SK-N-SH (cell line): ENCODE results near the gene FAM163A. TPM values are rescaled to one million over a fixed set of nuclear protein-coding genes. Genes with fewer than 3 reads are reported as not detected.
"Not testable (repeated sequence)": the region's sequence is repeated elsewhere in the genome, so short reads cannot be mapped to it uniquely, and the experiment has no call there.

ENCODE experiments used
- CTCF ChIA-PET: fragments of 300-600, 350-600 bp; formaldehyde crosslinking; extraction: SDS; loops from one replicate; lab custom pipeline; 2021; lab: Yijun Ruan, JAX
- POLR2A ChIA-PET: fragments of 350-600 bp; sonication (Branson Sonifier 250); formaldehyde crosslinking; extraction: SDS; loops from one replicate; lab custom pipeline; 2020; ENCODE audit warnings: antibody characterized with exemption, inconsistent platforms; lab: Yijun Ruan, JAX
- DNase-seq: peaks from one replicate; pipeline ENCODE4 v3.0.0; 2012
- H2AFZ ChIP-seq: fragments of 200-600 bp; sonication (generic); 2 replicates; pipeline ENCODE4 v1.8.1; 2016; ENCODE audit warnings: antibody characterized with exemption, mild to moderate bottlenecking, low read depth
- H3F3A ChIP-seq: fragments of 200-600 bp; sonication (generic); replicated peaks from 2 replicates; pipeline ENCODE3; 2016; ENCODE audit warnings: antibody characterized with exemption, mild to moderate bottlenecking; ENCODE audit not compliant: insufficient read depth
- H3K27ac ChIP-seq, 2 experiments: fragments of 200-500 bp in 1 of 2; fragments of 200-600 bp in 1 of 2; sonication (Bioruptor generic) in 1 of 2; sonication (generic), shearing (Covaris generic) in 1 of 2; 2 replicates each; pipeline versions ENCODE4 v1.5.1 to v1.6.1; 2014 to 2016; ENCODE audit warnings: low read depth in 2 of 2, inconsistent platforms in 1 of 2, low read length in 1 of 2, mild to moderate bottlenecking in 1 of 2, mixed read lengths in 1 of 2
- H3K27me3 ChIP-seq: fragments of 200-600 bp; sonication (generic), shearing (Covaris generic); 2 replicates; pipeline ENCODE4 v1.6.1; 2016; ENCODE audit warnings: mixed run types; ENCODE audit not compliant: insufficient read depth
- H3K36me3 ChIP-seq, 2 experiments: fragments of 200-500 bp in 1 of 2; fragments of 200-600 bp in 1 of 2; sonication (Bioruptor generic) in 1 of 2; sonication (generic) in 1 of 2; replicated peaks in 1 of 2; 2 replicates each; pipeline versions ENCODE3 to v1.5.1; 2014 to 2016; ENCODE audit warnings: low read length in 1 of 2, mild to moderate bottlenecking in 1 of 2; ENCODE audit not compliant: insufficient read depth in 2 of 2, control insufficient read depth in 1 of 2
- H3K4me1 ChIP-seq, 2 experiments: fragments of 200-500 bp in 1 of 2; fragments of 200-600 bp in 1 of 2; sonication (Bioruptor generic) in 1 of 2; sonication (generic), shearing (Covaris generic) in 1 of 2; 2 replicates each; pipeline versions ENCODE4 v1.5.1 to v1.6.1; 2014 to 2016; ENCODE audit warnings: low read depth in 1 of 2, low read length in 1 of 2, mixed run types in 1 of 2; ENCODE audit not compliant: insufficient read depth in 2 of 2, control insufficient read depth in 1 of 2
- H3K4me2 ChIP-seq: fragments of 200-600 bp; sonication (generic), shearing (Covaris generic); 2 replicates; pipeline ENCODE4 v1.6.1; 2017; ENCODE audit warnings: mixed run types
- H3K4me3 ChIP-seq, 2 experiments: fragments of 200-500 bp in 1 of 2; fragments of 200-600 bp in 1 of 2; sonication (Bioruptor generic) in 1 of 2; sonication (generic), shearing (Covaris generic) in 1 of 2; 2 replicates each; pipeline versions ENCODE4 v1.5.1 to v1.8.1; 2014 to 2016; ENCODE audit warnings: low read depth in 2 of 2, inconsistent platforms in 1 of 2, low read length in 1 of 2, mild to moderate bottlenecking in 1 of 2, mixed read lengths in 1 of 2, moderate library complexity in 1 of 2
- H3K79me2 ChIP-seq: fragments of 200-600 bp; sonication (generic); 2 replicates; pipeline ENCODE4 v1.8.1; 2017; ENCODE audit warnings: mild to moderate bottlenecking; ENCODE audit not compliant: insufficient read depth
- H3K9ac ChIP-seq: fragments of 200-600 bp; sonication (generic); 2 replicates; pipeline ENCODE4 v1.6.1; 2017; ENCODE audit warnings: mixed run types
- H3K9me2 ChIP-seq: fragments of 200-600 bp; sonication (generic); 2 replicates; pipeline ENCODE4 v1.6.1; 2017; ENCODE audit warnings: mixed run types
- H3K9me3 ChIP-seq: fragments of 200-600 bp; sonication (generic); 2 replicates; pipeline ENCODE4 v1.6.1; 2017; ENCODE audit warnings: mixed run types, mild to moderate bottlenecking, moderate library complexity
- H4K20me1 ChIP-seq: fragments of 200-600 bp; sonication (generic); 2 replicates; pipeline ENCODE4 v1.6.1; 2017; ENCODE audit warnings: mild to moderate bottlenecking, mixed run types; ENCODE audit not compliant: insufficient read depth
- FOXM1 ChIP-seq: IDR thresholded peaks from 2 replicates; pipeline ENCODE4 v1.4.0; 2012; ENCODE audit warnings: low read depth, mild to moderate bottlenecking
- JUND ChIP-seq: IDR thresholded peaks from 2 replicates; pipeline ENCODE4 v1.4.0; 2012
- MEF2A ChIP-seq: IDR thresholded peaks from 2 replicates; pipeline ENCODE4 v1.4.0; 2012; ENCODE audit warnings: low read depth, borderline replicate concordance
- MXI1 ChIP-seq: IDR thresholded peaks from 2 replicates; pipeline ENCODE4 v1.6.1; 2012; ENCODE audit warnings: mild to moderate bottlenecking, low read depth, low read length, improper control_type of control experiment
- NFIC ChIP-seq: IDR thresholded peaks from 2 replicates; pipeline ENCODE4 v1.4.0; 2012; ENCODE audit warnings: borderline replicate concordance
- RCOR1 ChIP-seq: fragments of 150-350 bp; IDR thresholded peaks from 2 replicates; pipeline ENCODE4 v1.6.1; 2017; ENCODE audit warnings: antibody characterized with exemption, low read length
- TAF1 ChIP-seq: IDR thresholded peaks from 2 replicates; pipeline ENCODE4 v1.6.1; 2012; ENCODE audit warnings: low read depth, mild to moderate bottlenecking, low read length, moderate library complexity, borderline replicate concordance
- YY1 ChIP-seq: IDR thresholded peaks from 2 replicates; pipeline ENCODE4 v1.4.0; 2012; ENCODE audit warnings: low read depth, mild to moderate bottlenecking
- WGBS: methylation state at CpG from one replicate; pipeline ENCODE4 v1.1.6; 2017; ENCODE audit warnings: low lambda C conversion rate; 5-methylcytosine and 5-hydroxymethylcytosine counted together
- polyA plus RNA-seq, 3 experiments: library from polyadenylated mRNA; depleted of rRNA; stranded (reverse); fragments of >200 nt; gene quantifications; 2 replicates each; pipeline ENCODE4 v1.2.3, GENCODE V29; 2012
- TF ChIP-seq, protein P1 (sequence below): IDR thresholded peaks from 2 replicates; pipeline ENCODE4 v1.4.0; 2012; ENCODE audit warnings: low read depth

FAM163A gene
- polyA plus RNA-seq, 1 of the 3 experiments (the other 2 are of a cell fraction): 0.43 TPM

DNA sequence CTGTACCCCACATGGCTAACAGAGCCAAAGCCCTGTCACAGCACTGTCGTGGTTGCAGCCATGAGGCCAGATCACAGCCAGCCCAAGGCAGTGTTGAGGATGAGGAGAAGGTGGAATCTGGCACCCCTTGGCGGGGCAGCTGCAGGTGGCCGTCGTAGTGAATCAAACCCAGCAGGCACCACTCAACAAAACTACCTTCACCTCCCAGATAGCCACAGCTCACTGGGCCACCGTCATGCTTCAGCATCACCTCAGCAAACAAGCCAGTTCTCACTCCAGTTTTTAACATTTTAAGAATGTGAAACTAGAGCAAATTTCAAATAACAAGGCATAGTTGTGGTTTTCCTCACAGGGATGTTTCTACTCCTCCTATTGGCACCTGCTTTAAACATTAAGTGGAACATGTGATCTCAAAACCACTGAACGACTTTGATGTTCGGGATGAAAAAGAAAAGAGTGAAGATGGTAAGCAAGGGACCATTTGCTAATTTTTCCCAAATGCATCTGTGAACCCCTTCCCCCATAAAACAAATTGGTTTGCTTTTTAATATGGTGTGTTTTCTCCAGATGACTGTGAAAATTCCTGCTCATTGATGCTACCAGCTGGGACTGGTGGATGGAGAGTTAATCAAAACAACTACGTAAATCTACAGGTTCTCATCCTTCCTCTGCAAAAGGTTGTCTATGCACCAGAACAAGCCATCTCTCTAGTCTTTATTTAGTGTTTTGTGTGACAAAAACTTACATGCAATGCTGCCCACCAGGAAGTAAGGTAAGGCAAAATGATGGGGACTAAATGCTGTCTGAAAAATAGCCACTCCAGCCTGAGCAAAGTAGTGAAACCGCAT, 89.0 kb downstream of the FAM163A start:
- WGBS: 88% methylated on average over 6 of the region's 9 CpGs
- H3K9me2 ChIP-seq: no peaks in the 10 kb centered on the region
- no peak overlapping the region for H3K4me2 ChIP-seq
- ChIA-PET CTCF (interaction anchor here (1.0 to 3.3 kb wide), 4 partner anchors 13 to 126 kb away, joined by 3 to 17 read pairs (median 4); no protein-coding TSS in a partner anchor), POLR2A (no interaction called here)
- peaks cover 0 to 4% of the 10 kb centered on the region in 2 experiments for H3K36me3 ChIP-seq
- H3K79me2 ChIP-seq: no peaks in the 10 kb centered on the region
- no peak overlapping the region for H3K27ac ChIP-seq
- no peaks in the 10 kb centered on the region for H3K9me3 ChIP-seq
- H3K27me3 ChIP-seq: no peaks in the 10 kb centered on the region
- H3K4me1 ChIP-seq: no peaks in the 10 kb centered on the region; a peak in 1 of 4 replicates
- no peak overlapping the region for H2AFZ ChIP-seq
- TF ChIP-seq FOXM1 (no peak), MXI1 (no peak), YY1 (no peak), RCOR1 (no peak)
- no peak for DNase-seq
- H4K20me1 ChIP-seq: no peaks in the 10 kb centered on the region
- H3K4me3 ChIP-seq: no peak overlapping the region
- peaks cover 8% of the 10 kb centered on the region for H3F3A ChIP-seq
- H3K9ac ChIP-seq: no peak overlapping the region

GRCh38 chr1:179836686-179837445, 93.8 kb downstream of the FAM163A start:
- H3K9ac ChIP-seq, H3K79me2 ChIP-seq, H3K4me3 ChIP-seq, H2AFZ ChIP-seq, H3K27me3 ChIP-seq, DNase-seq, H3K4me2 ChIP-seq, H3K9me3 ChIP-seq, POLR2A ChIA-PET, H3K9me2 ChIP-seq, H4K20me1 ChIP-seq, H3K4me1 ChIP-seq, H3K27ac ChIP-seq: not testable (repeated sequence)
- peaks cover 5 to 22% of the 10 kb centered on the region in 2 experiments for H3K36me3 ChIP-seq
- peaks cover 18% of the 10 kb centered on the region for H3F3A ChIP-seq
- CTCF ChIA-PET: interaction anchor here (1.5 kb wide), 1 partner anchor 131 kb away, joined by 5 read pairs; no protein-coding TSS in a partner anchor
- 97% methylated on average over 14 of the region's 38 CpGs for WGBS

DNA sequence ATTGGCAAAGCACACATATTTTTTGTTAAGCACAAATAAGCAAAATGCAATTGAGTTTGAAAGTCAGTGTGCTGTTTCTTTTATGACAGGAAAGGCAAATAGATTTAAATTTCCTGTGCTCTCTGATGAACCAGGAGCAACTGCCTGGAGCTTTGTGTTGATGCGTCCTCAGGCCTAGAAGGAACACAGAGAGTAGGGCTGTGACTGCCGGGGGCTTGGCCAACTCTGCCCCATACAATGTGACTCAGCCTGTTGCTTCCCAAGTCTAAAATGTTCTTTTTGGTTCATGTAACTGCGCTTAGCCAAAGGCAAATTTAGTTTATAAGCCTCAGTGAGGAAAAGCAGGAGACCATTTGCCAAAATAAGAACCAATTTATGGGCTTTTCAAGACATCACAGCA, 97.0 kb downstream of the FAM163A start:
- Histone ChIP-seq H3K27me3 (no peaks in the 10 kb centered on the region), H3K36me3 (peaks cover 25 to 41% of the 10 kb centered on the region in 2 experiments), H3K27ac (no peak overlapping the region), H3F3A (peaks cover 10% of the 10 kb centered on the region), H3K9ac (no peak overlapping the region), H4K20me1 (no peaks in the 10 kb centered on the region), H3K79me2 (peaks cover 13% of the 10 kb centered on the region; the same call in 1 of the 2 replicates), H3K4me3 (no peak overlapping the region), H3K9me3 (no peaks in the 10 kb centered on the region), H3K4me2 (no peak overlapping the region), H3K4me1 (peaks cover 0 to 5% of the 10 kb centered on the region in 2 experiments; a peak in 1 of 4 replicates), H3K9me2 (no peaks in the 10 kb centered on the region), H2AFZ (no peak overlapping the region)
- TF ChIP-seq YY1 (no peak), JUND (no peak), TAF1 (no peak), RCOR1 (no peak), NFIC (no peak), MEF2A (no peak)
- TF ChIP-seq, protein P1, sequence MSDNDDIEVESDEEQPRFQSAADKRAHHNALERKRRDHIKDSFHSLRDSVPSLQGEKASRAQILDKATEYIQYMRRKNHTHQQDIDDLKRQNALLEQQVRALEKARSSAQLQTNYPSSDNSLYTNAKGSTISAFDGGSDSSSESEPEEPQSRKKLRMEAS: no peak
- CTCF ChIA-PET: interaction anchor here (1.4 to 2.1 kb wide), 2 partner anchors 25 to 30 kb away, joined by 3 to 8 read pairs; no protein-coding TSS in a partner anchor
- WGBS: 91% methylated on average over 3 of the region's 3 CpGs
- POLR2A ChIA-PET: no interaction called here
- no peak for DNase-seq
